HG02973 (cell line): Measurements from ENCODE around the gene PACS2.

Source experiments
- ATAC-seq: cut with Tn5 transposase; IDR thresholded peaks from one replicate; pipeline ENCODE4 v1.9.1; 2021; ENCODE audit warnings: moderate library complexity; ENCODE audit not compliant: unreplicated experiment

The PACS2 gene

DNA sequence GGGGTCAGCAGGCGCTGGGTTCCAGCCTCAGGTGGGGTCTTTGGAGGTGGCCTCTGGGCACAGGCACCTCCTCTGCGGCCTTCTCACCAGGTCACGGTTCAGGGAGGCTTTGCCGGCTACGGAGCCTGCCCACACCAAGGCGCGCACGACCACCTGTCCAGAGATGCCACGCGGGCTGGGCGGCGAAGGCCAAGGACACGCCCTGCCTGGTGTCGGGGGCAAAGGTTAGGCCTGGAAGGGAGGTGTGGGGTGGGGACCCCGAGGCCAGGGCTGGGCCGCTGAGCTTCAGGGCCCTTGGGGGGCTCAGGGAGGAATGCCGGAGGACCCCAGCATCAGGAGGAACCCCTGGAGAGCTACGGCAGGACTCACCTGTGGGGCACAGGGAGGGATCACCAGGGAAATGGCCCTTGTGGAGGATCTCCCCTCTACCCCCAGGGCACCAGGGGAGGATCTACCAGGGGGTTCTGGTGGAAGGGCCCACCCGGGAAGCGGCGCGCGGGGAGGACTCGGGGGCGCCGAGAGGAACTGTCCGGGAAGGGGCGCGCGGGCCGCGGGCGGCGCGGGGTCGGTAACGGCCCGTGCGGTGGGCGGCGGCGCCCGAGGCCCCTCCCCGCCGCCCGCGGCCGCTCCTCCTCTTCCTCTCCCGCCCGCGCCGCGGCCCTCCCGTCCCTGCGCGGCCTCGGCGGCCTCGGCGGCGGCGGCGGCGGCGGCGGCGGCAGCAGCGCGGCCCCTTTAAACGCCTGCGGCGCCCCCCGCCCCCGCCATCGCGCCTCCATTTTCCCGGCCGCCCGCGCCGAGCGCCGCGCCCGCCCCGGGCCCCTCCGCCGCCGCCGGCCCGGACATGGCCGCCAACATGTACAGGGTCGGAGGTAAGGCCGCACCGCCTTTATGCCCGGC lies 104.9 kb downstream of the PACS2 start, which contains the start of gene MTA1:
Gene MTA1 (plus strand): TSS at position 633 of the 897 bp plus-strand sequence. CDS start 209 bp downstream, at position 842.
- ATAC-seq, result peak; percentile 48

DNA sequence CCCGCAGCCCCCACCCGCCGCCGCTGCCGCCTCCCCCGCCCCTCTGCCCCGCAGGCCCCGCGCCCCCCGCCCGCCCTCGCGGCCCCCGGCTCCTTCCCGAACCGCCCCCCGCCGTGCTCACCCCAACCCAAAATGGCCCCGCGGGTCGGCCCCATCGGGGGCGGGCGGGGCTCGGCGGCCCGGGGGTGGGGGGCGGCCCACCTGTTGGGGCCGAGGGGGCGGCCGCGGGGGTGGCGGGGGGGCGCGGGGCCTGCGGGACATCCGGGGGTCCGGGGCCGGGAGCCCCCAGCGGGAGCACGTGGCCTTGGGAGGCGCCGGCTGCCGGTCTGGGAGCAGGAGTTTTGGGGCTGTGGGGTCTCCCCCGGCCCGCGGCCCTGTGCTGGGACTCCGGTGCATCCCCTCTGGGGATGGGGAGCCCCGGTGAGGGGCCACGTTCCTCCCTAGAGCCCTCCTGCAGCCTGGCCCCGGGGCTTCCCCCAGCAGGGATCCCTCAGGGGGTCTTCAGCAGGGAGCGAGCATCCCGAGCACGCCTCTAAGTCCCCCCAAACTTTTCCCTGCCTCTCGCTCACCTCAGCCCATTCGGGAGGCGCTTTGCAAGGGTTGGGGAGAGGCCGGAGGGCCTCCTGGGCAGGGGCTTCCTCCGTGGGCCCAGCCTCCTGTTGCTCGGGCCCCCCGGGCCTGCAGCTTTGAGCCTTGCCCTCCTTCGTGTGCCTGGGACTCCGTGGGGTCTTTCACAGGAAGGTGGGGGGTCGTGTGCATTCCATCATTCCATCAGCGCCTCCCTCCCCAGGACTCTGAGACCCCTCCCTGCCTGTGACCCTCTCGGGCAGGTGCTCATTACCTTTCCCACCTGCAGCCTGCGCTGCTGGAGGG lies 105.8 kb downstream of the PACS2 start:
- no peak for ATAC-seq

DNA sequence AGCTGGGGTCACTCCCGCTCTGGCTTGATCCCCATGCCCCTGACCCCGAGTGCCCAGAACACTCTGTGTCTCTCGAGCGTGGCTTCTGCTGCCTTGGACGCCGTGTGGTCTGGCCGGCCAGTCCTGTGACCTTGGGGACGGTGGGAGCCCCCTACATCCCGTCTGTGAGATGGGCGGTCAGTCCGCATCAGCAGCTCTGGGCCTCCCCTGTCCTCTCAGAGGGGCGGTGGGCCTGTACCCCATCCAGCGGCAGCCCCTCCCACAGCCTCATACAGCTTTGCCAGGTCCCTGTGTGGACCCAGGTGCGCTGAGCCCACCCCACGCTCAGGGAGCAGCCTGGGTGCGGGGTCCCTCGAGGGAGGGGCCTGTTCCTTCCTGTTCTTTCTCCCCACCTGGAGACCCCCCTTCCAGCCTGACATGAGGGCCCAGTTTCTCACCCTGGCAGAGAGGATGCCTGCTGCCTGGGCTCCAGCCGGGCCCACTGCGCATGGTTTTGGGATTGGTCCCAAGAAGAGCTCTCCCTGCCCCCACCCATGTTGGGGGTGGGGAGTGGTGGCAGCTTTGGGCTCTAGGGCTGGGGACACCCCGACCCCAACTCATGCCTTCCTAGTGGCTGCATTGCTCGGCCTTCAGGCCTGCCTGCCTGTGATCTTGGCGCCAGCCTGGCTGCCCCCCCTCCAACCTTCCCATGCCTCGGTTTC lies 106.6 kb downstream of the PACS2 start:
- ATAC-seq, result no peak

DNA sequence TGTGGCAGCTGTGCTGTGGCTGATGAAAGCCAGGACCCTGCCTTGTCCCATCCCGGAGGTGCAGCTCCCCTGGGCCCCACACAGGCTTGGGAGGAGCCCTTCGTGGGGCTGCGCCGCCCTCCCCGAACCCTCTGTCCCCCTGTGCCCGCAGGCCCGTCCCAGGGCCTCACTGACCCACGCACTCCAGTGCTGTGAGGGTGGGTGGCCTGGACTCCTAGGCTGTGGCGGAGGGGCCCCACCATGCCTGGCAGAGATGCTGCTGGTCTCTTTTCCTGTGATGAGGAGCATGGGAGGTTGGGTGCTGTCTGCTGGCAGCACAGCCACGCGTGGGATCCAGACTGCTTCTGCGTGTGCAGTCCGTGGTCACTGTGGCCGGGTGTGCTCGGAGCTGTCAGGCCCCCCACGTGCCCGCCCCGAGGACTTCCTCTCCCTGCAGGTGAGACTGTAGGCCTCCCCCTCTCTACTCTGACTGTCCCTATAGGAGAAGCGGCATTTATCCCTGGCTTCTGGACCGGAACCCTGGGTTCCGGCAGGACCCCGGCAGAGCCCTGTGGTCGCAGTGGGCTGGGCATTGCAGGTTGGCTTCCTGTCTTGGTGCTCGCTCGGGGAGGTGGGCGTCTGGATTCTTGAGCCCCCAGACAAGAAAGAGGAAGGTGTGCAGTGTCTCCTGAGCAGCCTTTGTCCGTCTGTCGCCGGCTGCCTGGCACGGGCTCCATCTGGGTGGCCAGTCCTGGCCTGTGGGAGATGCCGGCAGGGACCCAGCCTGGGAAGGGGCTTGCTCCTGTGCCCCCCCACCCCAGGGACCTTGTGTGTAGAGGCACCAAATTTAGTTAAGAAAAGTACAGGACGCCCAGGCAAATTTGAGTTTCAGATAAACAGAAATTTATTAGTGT lies 107.4 kb downstream of the PACS2 start:
- ATAC-seq, result no peak

DNA sequence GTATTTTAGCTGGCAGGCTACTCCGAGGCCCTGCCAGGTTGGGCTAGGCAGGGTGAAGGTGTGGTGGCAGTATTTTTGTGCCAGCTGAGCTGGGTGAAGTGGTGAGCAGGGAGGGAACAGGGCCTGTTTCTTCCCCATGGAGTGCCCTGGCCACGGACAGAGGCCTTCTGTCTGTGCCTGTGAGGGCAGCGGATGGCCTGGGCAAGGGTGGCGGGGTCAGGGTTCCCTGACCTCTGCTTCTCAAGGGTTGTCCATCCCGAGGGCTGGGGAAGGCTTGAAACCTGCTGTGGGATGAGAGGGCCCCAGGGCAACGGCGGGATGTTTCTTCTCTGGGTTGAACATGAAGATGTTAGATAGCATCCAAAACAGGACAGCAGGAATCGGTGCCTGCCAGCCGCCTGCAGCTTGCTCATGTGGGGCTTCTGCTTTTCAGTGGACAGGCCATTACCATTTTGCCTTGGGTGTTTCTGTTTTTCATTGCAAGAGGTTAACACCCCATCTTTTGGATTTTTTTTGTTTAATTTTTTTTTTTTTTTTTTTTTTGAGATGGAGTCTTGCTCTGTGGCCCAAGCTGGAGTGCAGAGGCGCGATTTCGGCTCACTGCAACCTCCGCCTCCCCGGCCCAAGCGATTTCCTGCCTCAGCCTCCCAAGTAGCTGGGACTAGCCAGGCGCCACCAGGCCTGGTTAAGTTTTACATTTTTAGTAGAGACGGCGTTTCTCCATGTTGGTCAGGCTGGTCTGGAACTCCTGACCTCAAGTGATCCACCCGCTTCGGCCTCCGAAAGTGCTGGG lies 108.3 kb downstream of the PACS2 start:
- no peak for ATAC-seq

DNA sequence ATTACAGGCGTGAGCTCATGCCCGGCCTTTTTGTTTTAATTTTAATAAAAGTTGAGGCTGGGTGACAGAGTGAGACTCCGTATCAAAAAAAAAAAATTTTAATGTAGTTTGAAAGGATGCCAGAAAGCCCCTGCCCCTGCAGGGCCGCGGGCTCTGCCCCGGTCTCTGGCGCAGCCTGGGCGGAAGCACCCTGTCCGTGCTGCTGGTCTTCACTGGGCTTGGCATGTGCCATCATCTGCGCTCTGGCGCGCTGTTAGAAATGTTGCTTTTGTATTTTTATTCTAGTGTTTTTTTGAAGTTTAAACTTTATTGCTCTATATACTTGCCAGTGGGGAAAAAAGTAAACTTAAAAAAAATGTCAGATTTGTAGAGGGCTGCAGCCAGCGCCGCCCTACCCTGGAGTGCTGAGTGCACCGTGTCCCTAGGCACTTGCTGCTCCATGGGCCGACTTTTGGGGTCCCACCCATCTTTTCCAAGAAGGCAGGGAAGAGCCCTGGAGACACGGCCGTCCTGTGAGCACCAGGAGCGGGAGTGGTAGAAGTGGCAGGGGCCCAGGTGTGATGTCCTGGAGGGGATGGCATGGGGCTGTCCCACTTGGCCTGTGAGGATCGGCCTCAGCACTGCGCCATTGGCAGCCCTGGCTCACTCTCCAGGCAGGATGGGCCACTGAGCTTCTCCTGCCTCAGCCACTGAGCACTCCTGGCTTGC lies 109.1 kb downstream of the PACS2 start:
- no peak for ATAC-seq

DNA sequence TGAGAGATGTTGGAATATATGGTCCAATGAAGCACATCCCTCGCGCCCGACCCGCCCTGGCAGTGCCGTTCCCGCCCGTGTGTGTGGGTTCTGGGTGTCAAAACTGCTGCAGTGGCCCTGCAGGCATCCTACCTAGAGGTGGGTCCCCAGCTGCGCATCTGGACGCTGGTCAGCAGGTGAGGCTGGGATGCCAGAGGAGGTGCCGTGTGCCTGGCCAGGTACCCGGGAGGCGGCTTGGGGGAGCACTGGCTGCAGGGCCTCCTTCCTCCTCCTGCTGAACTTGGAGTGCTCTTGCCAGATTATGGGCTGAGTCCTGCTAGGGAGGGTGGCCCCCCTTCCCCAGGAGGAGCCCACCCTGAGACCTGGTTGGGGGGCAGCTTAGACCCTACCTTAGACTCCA lies 110.3 kb downstream of the PACS2 start:
- no peak for ATAC-seq

DNA sequence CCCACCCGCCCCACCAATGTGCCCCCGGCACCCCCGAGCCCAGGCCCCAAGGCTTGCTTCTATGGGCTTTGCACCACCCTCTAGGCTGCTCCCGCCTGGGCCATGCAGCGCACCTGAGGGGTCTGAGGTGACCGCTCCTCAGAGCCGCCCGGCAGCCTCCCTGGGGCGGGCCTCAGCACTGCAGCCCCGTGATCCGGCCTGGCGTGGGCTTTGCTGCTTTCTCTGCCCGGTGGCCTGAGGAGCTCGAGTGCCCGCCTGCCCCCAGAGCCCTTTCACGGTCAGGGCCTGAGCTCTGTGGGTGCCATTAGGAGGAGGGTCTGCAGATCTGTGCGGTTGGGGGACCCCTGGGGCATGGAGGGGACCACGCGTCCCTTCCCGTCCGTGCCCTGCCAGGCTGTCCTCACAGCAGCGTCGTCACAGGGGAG lies 111.3 kb downstream of the PACS2 start:
- no peak for ATAC-seq

DNA sequence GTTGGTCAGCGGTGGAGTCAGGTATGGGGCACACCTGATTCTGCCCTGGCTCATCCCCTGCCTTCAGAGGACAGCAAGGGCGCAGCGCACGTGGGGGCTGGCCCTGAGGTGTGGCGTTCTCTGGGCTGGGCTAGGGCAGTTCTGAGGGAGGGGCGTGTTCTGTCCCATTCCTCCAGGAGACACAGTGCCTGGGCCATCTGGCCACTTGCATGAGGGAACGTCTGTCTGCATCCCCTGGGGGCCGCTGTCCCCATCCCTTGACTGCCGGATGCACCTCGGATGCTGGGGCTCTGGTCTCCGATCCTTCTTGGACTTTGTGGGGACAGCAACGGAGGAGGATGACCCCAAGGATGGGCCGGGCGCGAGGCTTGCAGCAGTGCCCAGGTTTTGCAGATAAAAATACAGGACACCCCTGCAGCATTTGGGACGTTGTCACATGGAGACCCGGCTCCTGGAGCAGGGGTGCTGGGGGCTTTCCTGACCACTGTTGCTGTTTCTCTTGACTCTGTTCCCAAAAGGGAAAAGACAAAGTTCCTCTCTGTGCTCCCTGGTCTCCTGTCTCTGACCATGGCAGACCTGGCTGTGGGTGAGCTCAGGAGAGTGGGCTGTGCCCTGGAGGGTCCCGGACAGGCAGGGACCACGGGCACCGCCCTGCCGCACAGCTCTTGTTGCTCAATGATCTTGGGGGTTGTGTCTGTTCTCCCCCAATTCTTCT lies 112.0 kb downstream of the PACS2 start:
- ATAC-seq, result no peak

DNA sequence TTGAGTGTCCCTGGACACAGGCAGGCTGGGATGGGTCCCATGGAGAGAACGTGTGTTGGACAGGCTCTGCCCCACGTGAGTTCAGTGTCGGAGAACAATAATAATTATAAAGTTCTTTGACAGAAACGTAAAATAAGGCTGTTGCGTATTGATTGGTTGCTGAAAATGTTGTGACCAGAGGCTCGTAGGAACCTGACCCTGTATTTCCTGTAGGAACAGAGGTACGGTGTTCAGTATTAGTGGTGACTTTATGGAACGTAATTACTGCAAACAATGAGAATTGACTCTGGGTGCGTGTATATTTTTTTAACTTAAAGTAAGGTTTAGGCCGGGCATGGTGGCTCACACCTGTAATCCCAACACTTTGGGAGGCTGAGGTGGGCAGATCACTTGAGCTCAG lies 112.9 kb downstream of the PACS2 start:
- no peak for ATAC-seq

DNA sequence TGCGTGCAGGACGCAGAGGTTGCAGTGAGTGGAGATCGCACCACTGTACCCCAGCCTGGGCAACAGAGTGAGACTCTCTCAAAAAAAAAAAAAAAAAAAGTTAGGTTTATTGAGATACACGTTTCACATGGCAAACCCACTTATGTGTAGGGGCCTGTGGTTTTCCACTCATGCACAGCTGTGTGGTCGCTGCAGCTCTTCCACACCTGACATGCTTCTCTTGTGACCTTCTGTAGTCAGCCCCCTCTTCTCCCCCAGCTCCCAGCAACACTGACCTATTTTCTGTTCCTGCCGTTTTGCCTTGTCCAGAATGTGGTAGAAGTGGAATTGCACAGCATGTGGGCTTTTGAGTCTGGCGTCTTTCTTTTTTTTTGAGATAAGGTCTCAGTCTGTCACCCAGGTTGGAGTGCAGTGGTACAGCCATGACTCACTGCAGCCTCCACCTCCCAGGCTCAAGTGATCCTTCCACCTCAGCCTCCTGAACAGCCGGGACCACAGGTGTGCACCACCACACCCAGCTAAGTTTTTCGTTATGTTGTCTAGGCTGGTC lies 113.5 kb downstream of the PACS2 start:
- ATAC-seq, result no peak

DNA sequence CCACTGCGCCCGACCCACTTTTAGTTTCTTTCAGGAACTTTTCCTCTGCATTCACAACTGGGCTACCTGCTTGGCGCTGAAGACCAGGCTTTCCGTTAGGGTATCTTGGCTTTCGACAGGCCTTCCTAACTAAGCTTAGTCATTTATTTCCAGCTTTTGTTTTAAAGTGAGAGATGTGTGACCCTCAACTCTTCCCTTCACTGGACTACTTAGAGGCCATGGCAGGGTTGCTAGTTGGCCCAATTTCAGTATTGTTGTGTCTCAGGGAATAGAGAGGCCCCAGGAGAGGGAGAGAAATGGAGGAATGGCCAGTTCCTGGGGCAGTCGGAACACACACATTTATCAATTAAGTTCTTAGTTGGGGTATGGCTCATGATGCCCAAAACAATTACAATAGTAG lies 115.5 kb downstream of the PACS2 start:
- no peak for ATAC-seq

DNA sequence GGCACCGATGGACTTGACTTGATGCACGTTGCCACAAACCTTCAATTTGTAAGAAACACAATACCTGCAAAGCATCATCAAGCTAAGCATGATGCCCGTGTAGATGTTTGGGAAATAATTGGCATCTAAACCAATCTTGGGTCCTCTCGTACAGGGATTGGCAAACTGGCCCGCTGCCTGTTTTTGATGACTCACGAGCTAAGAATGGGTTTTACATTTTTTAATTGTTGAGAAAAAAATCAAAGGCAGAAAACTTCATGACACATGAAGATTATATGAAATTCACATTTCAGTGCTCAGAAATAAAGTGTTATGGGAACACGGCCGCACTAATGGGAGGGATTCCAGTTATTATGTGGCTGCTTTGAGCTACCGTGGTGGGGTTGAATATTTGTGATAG lies 116.0 kb downstream of the PACS2 start:
- ATAC-seq, result no peak

DNA sequence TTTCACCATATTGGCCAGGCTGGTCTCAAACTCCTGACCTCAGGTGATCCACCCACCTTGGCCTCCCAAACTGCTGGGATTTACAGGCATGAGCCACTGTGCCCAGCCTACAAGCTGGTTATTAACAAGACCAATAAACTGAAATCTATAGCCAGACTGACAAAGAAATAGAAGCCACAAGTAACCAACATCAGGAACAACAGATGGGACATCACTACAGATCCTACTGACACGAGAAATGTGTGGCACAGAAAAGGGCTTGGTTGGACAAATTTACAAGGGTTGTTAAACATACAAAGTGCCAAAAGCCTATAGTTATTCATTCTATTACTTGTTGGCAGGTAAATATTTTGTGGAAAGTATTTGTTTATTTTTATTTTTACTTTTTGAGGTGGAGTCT lies 116.7 kb downstream of the PACS2 start:
- no peak for ATAC-seq

DNA sequence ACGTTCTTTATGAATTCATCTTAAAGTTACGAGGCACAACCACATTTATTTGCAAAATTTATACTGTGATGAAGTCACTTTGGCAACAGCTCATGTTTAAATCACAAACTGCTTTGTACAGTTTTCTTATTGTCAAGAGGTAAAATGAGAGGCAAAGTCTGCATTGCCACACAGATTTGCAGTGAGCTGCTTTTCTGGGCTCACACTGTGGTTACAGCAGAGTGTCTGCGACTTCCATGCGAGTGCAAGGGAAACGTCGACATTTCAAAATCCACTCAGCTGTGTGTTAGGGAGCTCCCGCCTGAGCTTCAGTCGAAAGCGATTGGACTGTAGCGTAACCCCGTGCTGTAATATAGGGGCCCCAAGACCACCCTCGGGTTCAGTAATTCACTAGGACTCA lies 118.1 kb downstream of the PACS2 start:
- ATAC-seq, result no peak

DNA sequence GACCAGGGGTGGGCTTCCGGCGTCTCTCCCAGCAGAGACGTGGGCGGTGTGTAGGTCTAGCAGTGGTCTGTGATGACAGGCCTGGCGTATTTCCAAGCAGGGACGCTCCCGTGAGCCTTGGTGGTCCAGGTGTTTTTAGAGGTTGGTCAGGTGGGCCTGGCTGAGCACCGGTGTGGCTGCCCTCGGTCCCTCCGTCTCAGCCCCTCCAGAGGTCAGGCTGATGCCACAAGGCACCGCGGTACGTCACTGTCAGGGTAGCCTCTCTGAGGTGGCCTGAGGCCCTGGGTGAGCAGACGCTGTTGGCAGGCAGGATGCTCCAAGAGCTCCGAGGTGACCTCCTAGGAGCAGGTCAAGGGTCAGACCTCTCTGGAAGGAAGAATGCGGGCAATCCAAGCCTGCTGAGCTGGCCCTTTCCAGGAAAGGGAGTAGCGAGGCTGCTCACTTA lies 118.6 kb downstream of the PACS2 start:
- ATAC-seq, result no peak

DNA sequence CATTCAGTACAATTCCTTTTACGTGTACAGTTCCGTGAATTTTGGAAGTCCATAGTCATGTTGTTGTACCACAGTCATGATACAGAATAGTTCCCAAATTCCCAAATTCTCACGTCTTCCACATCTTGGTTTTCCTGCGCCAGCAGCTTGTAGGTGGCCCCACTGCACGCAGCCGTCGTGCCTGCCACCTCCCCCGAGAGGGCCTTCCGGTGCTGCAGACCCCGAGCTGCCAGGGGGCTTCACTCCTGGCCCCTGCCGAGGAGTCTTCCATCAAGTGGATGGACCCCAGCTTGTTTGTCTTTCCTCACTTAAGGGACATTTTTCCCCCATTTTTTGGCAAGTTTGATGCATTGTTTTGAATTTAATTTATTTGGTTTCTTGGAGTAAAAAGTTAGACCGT lies 121.9 kb downstream of the PACS2 start:
- ATAC-seq, result no peak
